Effector memory CD4-positive, alpha-beta T cell (primary cell): ENCODE data around the gene SIGLEC12.
"Not testable (repeated sequence)": the region's sequence is repeated elsewhere in the genome, so short reads cannot be mapped to it uniquely, and the experiment has no call there.

Experiments
- DNase-seq, 3 donors: peaks; one replicate each; pipeline ENCODE4 v3.0.0-alpha.2; 2020
- H3K27ac ChIP-seq: 2 replicates; pipeline ENCODE4 v1.7.0; 2013; ENCODE audit warnings: mild to moderate bottlenecking, low read length, moderate library complexity; ENCODE audit not compliant: insufficient read depth, poor library complexity, severe bottlenecking
- H3K27me3 ChIP-seq: replicated peaks from 2 replicates; pipeline ENCODE4 v1.7.0; 2013; ENCODE audit warnings: mild to moderate bottlenecking, low read length; ENCODE audit not compliant: insufficient read depth, control insufficient read depth, poor library complexity, severe bottlenecking
- H3K36me3 ChIP-seq: 2 replicates; pipeline ENCODE4 v1.7.0; 2013; ENCODE audit warnings: mild to moderate bottlenecking, low read length, moderate library complexity; ENCODE audit not compliant: control insufficient read depth, insufficient read depth
- H3K4me1 ChIP-seq: 2 replicates; pipeline ENCODE4 v1.7.0; 2013; ENCODE audit warnings: low read length, mild to moderate bottlenecking; ENCODE audit not compliant: control insufficient read depth, insufficient read depth, poor library complexity, severe bottlenecking
- H3K4me3 ChIP-seq: 2 replicates; pipeline ENCODE4 v1.7.0; 2013; ENCODE audit warnings: low read length, low read depth, mild to moderate bottlenecking; ENCODE audit not compliant: insufficient read depth, poor library complexity, severe bottlenecking
- H3K9me3 ChIP-seq: 2 replicates; pipeline ENCODE4 v1.7.0; 2013; ENCODE audit warnings: mild to moderate bottlenecking, low read length, moderate library complexity; ENCODE audit not compliant: control insufficient read depth

SIGLEC12 gene

DNA sequence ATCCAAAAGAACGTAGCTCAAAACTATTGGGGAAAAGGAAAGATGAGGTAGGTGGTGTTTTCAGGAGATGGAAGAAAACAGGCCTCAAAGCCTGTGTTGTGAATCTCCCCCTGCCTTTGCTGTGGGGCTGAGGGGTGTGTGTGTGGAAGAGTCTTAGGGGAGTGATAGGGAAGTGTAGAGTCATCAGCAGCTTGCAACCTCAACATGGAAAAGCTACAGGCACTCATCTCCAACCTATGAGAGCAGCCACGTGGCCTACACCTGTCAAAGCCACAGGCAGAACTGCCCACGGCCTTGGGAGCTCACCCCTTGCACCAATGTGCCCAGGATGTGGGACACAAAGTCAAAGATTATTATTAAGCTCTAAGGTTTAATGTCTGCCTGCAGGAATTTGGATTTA lies 4.3 kb upstream of the SIGLEC12 start:
- Histone ChIP-seq H3K9me3 (no peaks in the 10 kb centered on the region), H3K27ac (no peak overlapping the region), H3K4me3 (no peak overlapping the region), H3K4me1 (no peaks in the 10 kb centered on the region), H3K36me3 (no peaks in the 10 kb centered on the region), H3K27me3 (peaks cover 5% of the 10 kb centered on the region)
- DNase-seq, result no peak

DNA sequence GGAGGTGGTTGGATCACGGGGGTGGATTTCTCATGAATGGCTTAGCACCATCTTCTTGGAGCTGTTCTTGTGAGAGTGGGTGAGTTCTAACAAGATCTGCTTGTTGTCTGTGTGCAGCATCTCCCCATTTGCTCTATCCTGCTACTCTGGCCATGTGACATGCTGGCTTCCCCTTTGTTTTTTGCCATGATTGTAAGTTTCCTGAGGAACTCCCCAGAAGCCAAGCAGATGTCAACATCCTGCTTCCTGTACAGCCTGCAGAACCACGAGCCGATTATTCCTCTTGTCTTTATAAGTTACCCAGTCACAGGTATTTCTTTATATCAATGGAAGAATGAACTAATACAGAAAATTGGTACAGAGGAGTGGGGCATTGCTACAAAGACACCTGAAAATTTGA lies 2.3 kb upstream of the SIGLEC12 start:
- Histone ChIP-seq H3K27ac (no peak overlapping the region), H3K9me3 (no peaks in the 10 kb centered on the region), H3K4me1 (no peaks in the 10 kb centered on the region), H3K4me3 (no peak overlapping the region), H3K36me3 (no peaks in the 10 kb centered on the region), H3K27me3 (peaks cover 5% of the 10 kb centered on the region)
- DNase-seq, result no peak

DNA sequence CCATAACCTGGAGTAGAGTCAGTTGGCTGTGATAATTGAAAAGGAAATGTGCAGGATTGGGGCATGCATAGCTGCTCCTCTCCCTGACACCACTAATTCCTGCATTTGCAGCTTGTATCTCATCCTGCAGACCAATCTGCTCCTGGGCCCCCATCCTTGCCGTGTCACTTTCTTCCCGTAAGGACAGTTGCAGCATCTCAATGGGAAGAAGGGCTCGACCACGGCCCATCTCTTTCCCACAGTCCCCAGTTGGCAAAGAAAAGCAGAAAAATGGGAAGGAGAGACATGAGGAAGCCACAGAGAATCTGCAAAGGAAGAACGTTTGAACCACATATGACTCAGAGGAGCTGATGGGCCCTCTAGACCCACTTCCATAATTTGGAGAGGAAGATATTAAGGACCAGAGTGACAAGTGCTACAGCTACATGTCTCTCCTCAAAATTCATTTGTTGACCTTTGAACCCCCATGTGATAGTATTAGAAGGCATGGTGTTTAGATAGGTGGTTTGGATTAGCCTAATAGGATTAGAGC lies 1.8 kb upstream of the SIGLEC12 start:
- Histone ChIP-seq H3K27ac (no peak overlapping the region), H3K4me3 (no peak overlapping the region)

DNA sequence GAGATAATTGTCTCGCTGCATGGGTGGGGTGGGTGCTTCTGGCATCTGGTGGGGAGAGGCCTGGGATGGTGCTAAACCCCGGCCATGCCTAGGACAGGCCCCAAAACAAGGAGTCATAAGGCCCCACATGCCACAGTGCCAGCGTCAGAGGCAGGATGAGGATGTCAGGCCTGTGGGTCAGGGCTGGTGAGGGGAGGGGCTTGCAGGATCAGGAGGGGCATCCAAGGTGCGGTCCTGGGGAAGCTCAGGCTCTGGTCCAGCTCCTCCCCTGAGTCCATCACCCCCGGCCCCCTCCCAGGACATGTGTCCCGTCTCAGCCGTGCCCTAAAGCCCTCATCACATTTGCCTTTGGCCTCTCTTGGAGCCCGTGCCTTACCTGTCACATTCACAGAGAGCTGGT lies 669 bp downstream of the SIGLEC12 start:
- H3K36me3 ChIP-seq, H3K27ac ChIP-seq, H3K4me1 ChIP-seq, H3K4me3 ChIP-seq, H3K27me3 ChIP-seq, H3K9me3 ChIP-seq, DNase-seq: not testable (repeated sequence)

More for the DNA sequence above, 1.8 kb upstream of the SIGLEC12 start:
- no peak for DNase-seq
- Histone ChIP-seq H3K27me3 (no peaks in the 10 kb centered on the region), H3K4me1 (no peaks in the 10 kb centered on the region), H3K9me3 (no peaks in the 10 kb centered on the region), H3K36me3 (no peaks in the 10 kb centered on the region)

DNA sequence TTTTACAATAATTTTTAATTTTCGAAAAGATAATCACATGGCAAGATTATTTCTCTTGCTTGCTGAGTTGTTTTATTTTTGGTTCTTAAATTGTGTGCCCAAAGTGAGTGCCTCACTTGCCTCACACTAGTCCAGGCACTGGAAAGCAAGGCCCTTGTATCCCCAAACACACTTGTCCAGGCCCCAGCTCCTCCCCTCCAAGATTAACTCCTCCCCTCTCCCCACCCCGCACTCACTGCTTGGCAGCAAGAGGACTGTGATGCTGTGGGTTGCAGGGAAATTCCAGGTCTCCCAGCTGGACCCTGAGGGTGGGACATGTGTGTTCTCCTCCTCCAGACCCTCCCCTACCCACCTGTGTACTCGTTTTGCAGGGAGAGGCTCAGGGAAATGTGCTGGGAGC lies 3.9 kb downstream of the SIGLEC12 start:
- Histone ChIP-seq H3K9me3 (no peaks in the 10 kb centered on the region), H3K36me3 (no peaks in the 10 kb centered on the region), H3K27ac (no peak overlapping the region), H3K27me3 (no peaks in the 10 kb centered on the region), H3K4me1 (no peaks in the 10 kb centered on the region), H3K4me3 (no peak overlapping the region)
- no peak for DNase-seq

DNA sequence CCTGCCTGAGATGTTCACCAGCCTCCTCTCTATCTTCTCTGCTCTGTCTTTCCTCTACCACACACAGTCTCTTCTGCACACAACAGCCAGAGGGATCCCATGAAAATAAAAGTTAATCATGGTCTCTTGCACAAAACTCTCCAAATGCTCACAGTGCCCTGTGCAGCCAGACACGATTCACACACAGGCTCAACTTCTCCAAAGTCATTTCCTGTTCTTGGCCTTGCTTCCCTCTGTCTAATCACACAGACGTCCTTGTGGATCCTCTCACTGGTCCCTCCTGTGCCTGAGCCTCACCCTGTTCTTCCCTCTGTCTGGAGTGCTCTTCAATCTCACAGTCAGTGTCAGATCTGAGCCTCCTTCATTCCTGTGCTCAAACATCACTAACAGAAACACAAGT lies 7.8 kb downstream of the SIGLEC12 start:
- Histone ChIP-seq H3K4me1 (no peaks in the 10 kb centered on the region), H3K4me3 (no peak overlapping the region), H3K36me3 (no peaks in the 10 kb centered on the region), H3K27ac (no peak overlapping the region), H3K27me3 (no peaks in the 10 kb centered on the region), H3K9me3 (no peaks in the 10 kb centered on the region)
- no peak for DNase-seq

DNA sequence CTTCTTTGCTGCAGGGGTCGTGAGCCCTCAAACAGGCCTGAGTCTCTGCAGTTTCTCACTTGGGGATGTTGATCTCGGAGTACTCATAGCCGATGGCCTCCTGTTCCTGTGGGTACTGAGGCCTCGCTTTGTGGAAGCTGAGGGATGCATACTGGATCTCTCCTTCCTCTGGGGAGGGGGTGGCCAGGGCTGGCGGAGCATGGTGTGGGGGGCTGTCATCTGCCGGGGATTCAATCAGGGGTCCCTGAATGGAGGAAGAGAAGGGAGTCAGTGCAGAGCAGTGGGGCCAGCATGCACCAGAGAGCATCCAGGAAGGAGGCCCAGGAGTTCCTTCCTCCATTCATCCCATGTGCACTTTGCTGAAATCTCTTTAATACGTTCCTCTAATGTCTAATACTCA lies 10.0 kb downstream of the SIGLEC12 start:
- Histone ChIP-seq H3K9me3 (no peaks in the 10 kb centered on the region), H3K36me3 (no peaks in the 10 kb centered on the region), H3K4me1 (no peaks in the 10 kb centered on the region), H3K27me3 (no peaks in the 10 kb centered on the region), H3K4me3 (no peak overlapping the region), H3K27ac (no peak overlapping the region)
- no peak for DNase-seq

DNA sequence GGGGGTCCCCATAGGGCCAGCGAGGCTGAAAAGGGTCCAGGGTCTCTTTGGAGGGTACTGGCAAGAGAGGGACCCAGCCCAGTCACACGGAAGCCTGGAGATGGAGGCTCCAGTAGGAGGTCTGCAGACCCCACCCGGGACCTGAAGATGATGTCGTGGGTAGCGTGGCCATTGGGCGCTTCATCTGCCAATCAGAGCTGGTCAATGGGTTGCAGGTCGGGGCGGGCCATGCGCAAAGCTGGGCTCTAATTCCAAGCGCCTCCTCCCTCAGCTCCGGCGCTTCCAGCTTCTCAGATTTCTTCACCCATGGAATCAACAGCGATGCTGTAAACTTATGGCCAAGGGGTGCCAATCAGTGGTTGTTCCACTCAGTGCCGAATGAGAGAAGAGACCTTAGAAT lies 10.9 kb downstream of the SIGLEC12 start:
- Histone ChIP-seq H3K27me3 (no peaks in the 10 kb centered on the region), H3K27ac (no peak overlapping the region), H3K4me3 (no peak overlapping the region), H3K36me3 (no peaks in the 10 kb centered on the region), H3K4me1 (no peaks in the 10 kb centered on the region), H3K9me3 (no peaks in the 10 kb centered on the region)
- DNase-seq, result no peak

DNA sequence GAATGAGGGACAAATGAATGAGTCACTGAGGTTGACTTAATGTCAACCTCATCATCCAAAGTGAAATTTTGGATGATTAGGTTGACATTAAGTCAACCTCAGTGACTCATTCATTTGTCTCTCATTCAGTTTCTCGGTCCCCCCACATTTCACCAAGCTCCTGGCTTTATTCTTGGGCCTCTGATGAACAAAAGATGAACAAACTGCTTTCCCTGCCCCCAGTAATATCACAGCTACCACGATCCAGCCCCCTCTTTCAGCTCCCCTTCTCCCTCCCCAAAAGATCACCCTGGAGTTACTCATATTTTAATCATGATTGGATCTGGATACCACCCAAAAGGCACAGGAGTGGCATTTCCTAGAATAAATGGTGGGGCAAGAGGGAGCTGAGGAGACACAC lies 12.5 kb downstream of the SIGLEC12 start:
- H3K9me3 ChIP-seq, result no peaks in the 10 kb centered on the region
- no peaks in the 10 kb centered on the region for H3K27me3 ChIP-seq
- no peaks in the 10 kb centered on the region for H3K36me3 ChIP-seq
- no peak overlapping the region for H3K4me3 ChIP-seq
- no peak overlapping the region for H3K27ac ChIP-seq
- no peaks in the 10 kb centered on the region for H3K4me1 ChIP-seq
- DNase-seq, result no peak

DNA sequence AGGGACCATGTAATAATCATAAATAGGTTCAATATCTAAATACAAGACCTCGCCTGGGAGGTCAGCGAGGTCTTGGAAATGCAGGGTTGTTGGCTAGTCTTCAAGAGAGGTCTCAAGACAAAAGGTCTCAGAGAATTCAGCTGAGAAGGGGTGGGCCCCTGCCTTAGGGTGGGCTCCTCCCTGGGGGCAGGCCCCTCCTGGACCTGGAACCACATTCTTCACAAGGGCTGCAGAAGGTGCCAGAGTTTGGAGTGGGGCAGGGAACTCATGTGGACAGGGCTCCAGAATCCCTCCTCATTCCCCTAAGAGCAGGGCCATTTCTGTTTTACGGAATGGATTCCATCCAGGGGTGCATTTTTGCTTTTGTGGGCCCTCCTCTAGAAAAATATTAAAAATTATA lies 13.1 kb downstream of the SIGLEC12 start:
- Histone ChIP-seq H3K27ac (no peak overlapping the region), H3K9me3 (no peaks in the 10 kb centered on the region), H3K27me3 (no peaks in the 10 kb centered on the region), H3K4me1 (no peaks in the 10 kb centered on the region), H3K36me3 (no peaks in the 10 kb centered on the region), H3K4me3 (no peak overlapping the region)
- DNase-seq, result no peak
